ENCODE measurements around the gene IL17RA.

Gene IL17RA

DNA sequence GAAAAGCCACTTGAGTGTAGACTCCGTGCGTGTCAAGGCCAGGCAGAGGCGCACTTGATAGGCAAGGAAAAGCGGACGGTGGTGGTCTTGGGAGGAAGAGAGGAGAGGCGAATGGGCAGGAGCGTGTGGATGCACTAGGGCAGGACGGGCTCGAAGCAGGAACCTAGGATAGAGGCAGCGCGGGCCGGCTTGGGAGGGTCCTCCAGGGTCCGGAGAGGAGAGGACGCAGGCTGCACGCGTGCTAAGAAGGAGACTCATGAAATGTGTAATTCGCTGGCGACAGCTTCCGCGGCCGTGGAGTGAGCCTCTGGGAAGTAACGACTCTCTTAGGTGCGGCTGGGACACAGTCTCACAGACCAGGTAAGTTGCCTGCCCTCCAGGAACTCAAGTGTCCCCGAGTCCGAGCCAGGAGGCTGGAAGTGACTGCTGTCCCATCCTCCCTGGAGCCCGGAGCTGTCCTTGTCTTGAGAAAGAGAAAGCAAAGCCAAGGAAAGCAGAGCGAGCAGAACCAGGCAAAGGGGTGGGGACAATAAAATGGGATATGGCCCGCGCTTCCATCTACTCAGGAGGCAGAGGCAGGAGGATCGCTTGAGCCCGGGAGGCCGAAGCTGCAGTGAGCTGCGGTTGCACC lies 874 bp upstream of the IL17RA start:
- H3K36me3 ChIP-seq (ENCODE audit: control insufficient read depth, insufficient read depth, low read length) = no peaks in the 10 kb centered on the region
- H3K9ac ChIP-seq (ENCODE audit: low read depth, low read length) = no peak overlapping the region
- H3K9me3 ChIP-seq (ENCODE audit: control insufficient read depth, insufficient read depth, low read length) = no peaks in the 10 kb centered on the region
- peak overlapping the region; percentile 89 for H3K4me3 ChIP-seq (ENCODE audit: low read depth, low read length)
- peaks cover 36% of the 10 kb centered on the region for H3K27me3 ChIP-seq (ENCODE audit: control insufficient read depth, insufficient read depth, low read length)
- H3K4me1 ChIP-seq (ENCODE audit: control insufficient read depth, insufficient read depth, low read length) = 0 out of 2 replicates have a peak, but pooled peaks cover 6% of the 10 kb centered on the region
- H3K27ac ChIP-seq (ENCODE audit: low read depth, low read length) = no peak overlapping the region

DNA sequence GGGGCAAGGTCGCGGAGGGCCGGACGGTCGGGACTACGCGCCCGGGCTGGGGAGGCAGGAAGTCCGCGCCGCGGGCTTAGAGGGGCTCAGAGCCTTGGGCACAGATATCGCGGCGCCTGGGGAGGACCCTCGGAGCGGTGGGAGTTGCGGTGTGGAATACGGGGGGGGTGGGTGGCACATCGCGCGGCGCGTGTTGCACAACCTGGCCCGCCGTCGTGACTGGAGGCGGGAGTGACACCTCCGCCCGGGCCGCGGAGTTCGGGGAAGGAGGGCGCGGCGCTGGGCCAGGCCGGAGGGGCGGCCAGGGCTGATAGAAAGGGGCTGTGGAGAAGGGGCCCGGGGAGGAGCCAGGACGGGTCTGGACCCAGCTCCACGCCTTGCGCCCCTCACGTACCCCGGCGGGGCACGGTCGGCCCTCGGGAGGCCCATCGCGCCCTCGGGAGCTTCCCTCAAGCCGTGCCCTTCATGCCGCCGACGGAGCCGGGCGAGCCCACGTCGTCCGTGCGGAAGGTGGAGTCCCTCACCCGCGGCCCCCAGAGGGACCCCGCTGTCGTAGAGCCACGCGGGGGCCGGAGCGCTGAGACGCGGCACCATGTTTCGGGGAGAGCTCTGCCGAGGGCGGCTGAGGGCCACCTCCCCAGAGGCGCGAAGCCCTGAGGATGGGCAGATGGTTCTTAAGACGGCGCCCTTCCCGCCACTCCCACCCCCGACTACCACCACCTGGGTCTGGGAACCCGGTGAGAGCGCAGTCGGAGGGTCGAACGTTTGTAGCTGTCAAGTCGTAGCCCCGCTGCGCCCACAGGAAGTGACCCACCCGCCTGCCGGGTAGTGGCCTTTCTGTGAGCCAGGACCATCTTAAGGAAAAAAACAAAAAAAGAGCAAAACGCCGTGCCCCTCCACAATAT lies 729 bp downstream of the IL17RA start:
- no peak overlapping the region for H3K27ac ChIP-seq (ENCODE audit: low read depth, low read length)
- peak overlapping the region; percentile 59; the same call in 1 of the 2 replicates for H3K9ac ChIP-seq (ENCODE audit: low read depth, low read length)
- H3K4me3 ChIP-seq (ENCODE audit: low read depth, low read length) = peak overlapping the region; percentile 89
- H3K36me3 ChIP-seq (ENCODE audit: control insufficient read depth, insufficient read depth, low read length) = no peaks in the 10 kb centered on the region
- H3K4me1 ChIP-seq (ENCODE audit: control insufficient read depth, insufficient read depth, low read length) = 0 out of 2 replicates have a peak, but pooled peaks cover 5% of the 10 kb centered on the region
- no peaks in the 10 kb centered on the region for H3K9me3 ChIP-seq (ENCODE audit: control insufficient read depth, insufficient read depth, low read length)
- H3K27me3 ChIP-seq (ENCODE audit: control insufficient read depth, insufficient read depth, low read length) = peaks cover 36% of the 10 kb centered on the region

- no peaks in the 10 kb centered on the region for H3K9me3 ChIP-seq (ENCODE audit: control insufficient read depth, insufficient read depth, low read length)
- no peak overlapping the region for H3K27ac ChIP-seq (ENCODE audit: low read depth, low read length)
- 0 out of 2 replicates have a peak, but pooled peaks cover 5% of the 10 kb centered on the region for H3K4me1 ChIP-seq (ENCODE audit: control insufficient read depth, insufficient read depth, low read length)
- H3K9ac ChIP-seq (ENCODE audit: low read depth, low read length) = no peak overlapping the region
- peak overlapping the region; percentile 89 for H3K4me3 ChIP-seq (ENCODE audit: low read depth, low read length)
- peaks cover 36% of the 10 kb centered on the region for H3K27me3 ChIP-seq (ENCODE audit: control insufficient read depth, insufficient read depth, low read length)
- no peaks in the 10 kb centered on the region for H3K36me3 ChIP-seq (ENCODE audit: control insufficient read depth, insufficient read depth, low read length)
These were observed 1.5 kb downstream of the IL17RA start for GRCh38 chr22:17086296-17086695.

DNA sequence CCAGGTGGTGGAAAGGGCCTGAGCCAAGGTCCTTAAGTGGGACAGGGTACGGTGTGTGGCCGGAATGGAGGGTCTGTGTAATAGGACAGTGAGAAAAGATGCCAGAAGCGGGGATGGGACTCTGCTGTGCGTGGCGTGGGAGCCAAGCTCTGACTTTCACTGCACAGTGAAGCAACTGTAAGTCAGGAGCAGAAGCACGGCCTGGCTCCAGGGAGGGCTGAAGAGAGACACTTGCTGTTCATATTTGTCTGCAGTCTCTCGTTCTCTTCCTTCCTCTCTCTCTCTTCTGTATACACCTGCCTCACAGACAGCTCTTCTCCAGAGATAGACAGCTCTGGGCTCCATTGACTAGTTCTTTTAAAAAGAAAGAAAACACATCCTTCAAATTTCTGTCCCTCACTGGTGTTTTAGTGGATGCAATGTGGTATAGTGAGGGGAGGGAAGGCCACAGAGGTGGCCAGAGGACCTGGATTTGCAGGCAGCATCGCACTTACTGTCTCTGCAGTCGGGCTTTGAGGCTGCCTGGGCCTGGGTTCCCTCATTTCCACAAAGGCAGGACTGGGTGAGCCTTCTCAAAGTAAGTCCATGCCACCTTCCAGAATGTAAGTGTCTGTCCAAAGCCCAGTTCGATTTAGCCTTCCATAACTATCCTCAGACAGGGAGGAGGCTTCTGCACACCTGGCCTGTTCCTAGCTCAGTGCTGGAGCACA lies 2.1 kb downstream of the IL17RA start:
- H3K27ac ChIP-seq (ENCODE audit: low read depth, low read length) = no peak overlapping the region
- no peak overlapping the region for H3K4me3 ChIP-seq (ENCODE audit: low read depth, low read length)
- H3K4me1 ChIP-seq (ENCODE audit: control insufficient read depth, insufficient read depth, low read length) = 0 out of 2 replicates have a peak, but pooled peaks cover 5% of the 10 kb centered on the region
- H3K9ac ChIP-seq (ENCODE audit: low read depth, low read length) = no peak overlapping the region
- H3K36me3 ChIP-seq (ENCODE audit: control insufficient read depth, insufficient read depth, low read length) = no peaks in the 10 kb centered on the region
- H3K27me3 ChIP-seq (ENCODE audit: control insufficient read depth, insufficient read depth, low read length) = peaks cover 36% of the 10 kb centered on the region
- no peaks in the 10 kb centered on the region for H3K9me3 ChIP-seq (ENCODE audit: control insufficient read depth, insufficient read depth, low read length)

DNA sequence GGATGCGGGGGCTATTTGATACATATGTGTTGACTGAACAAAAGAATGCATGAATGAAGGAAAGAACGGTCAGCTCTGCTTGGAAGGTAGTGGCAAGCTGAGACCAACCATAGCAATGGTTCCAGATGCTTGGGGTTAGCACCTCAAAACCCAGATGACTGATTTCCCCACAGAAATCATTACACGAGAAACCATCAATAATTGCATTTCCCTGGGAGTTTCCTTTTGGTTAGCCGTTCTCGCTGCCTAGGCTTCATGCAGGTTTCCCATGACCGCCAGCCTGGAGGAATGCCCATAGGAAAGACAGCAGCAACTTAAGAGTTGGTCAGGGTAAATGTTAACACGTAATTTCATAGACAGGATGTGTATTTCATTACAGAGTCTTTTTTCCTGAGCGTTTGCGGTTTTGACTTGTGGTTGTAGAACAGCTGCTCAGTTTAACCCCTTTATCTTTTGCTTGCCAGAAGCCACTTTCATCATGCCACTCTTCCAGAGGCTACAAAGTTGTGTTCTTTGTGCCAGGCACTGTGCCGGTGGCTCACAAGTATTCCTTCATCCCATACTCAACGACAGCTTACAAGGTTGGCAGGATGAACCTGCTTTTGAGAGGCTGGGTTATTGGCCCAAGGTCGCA lies 2.8 kb downstream of the IL17RA start:
- no peak overlapping the region for H3K4me3 ChIP-seq (ENCODE audit: low read depth, low read length)
- no peaks in the 10 kb centered on the region for H3K36me3 ChIP-seq (ENCODE audit: control insufficient read depth, insufficient read depth, low read length)
- no peak overlapping the region for H3K9ac ChIP-seq (ENCODE audit: low read depth, low read length)
- no peaks in the 10 kb centered on the region for H3K9me3 ChIP-seq (ENCODE audit: control insufficient read depth, insufficient read depth, low read length)
- H3K4me1 ChIP-seq (ENCODE audit: control insufficient read depth, insufficient read depth, low read length) = 0 out of 2 replicates have a peak, but pooled peaks cover 5% of the 10 kb centered on the region
- H3K27me3 ChIP-seq (ENCODE audit: control insufficient read depth, insufficient read depth, low read length) = peaks cover 36% of the 10 kb centered on the region
- H3K27ac ChIP-seq (ENCODE audit: low read depth, low read length) = no peak overlapping the region

DNA sequence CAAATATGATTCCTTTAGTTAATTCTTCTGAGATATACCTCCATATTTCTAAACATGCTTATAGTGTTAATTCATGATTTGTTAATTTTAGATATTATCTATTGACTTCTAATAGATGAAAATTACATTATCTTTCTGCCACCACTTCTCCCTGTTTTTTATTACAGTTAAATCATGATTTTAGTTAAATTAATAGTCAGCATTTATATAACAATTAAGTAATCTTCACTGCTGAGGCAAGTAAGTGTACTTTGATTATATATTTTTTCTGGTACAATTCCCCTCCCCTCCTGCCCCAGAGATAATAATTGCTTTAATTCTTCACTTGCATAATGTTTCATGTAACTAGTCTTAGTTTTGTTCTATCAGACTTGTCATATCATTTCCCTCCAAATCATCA lies 5.8 kb downstream of the IL17RA start:
- 0 out of 2 replicates have a peak, but pooled peaks cover 5% of the 10 kb centered on the region for H3K4me1 ChIP-seq (ENCODE audit: control insufficient read depth, insufficient read depth, low read length)
- no peak overlapping the region for H3K9ac ChIP-seq (ENCODE audit: low read depth, low read length)
- peaks cover 19% of the 10 kb centered on the region for H3K27me3 ChIP-seq (ENCODE audit: control insufficient read depth, insufficient read depth, low read length)
- no peaks in the 10 kb centered on the region for H3K9me3 ChIP-seq (ENCODE audit: control insufficient read depth, insufficient read depth, low read length)
- no peak overlapping the region for H3K27ac ChIP-seq (ENCODE audit: low read depth, low read length)
- H3K4me3 ChIP-seq (ENCODE audit: low read depth, low read length) = no peak overlapping the region
- H3K36me3 ChIP-seq (ENCODE audit: control insufficient read depth, insufficient read depth, low read length) = no peaks in the 10 kb centered on the region

GRCh38 chr22:17091851-17092250 lies 7.1 kb downstream of the IL17RA start:
- no peaks in the 10 kb centered on the region for H3K9me3 ChIP-seq (ENCODE audit: control insufficient read depth, insufficient read depth, low read length)
- H3K4me3 ChIP-seq (ENCODE audit: low read depth, low read length) = no peak overlapping the region
- no peaks in the 10 kb centered on the region for H3K36me3 ChIP-seq (ENCODE audit: control insufficient read depth, insufficient read depth, low read length)
- no peak overlapping the region for H3K27ac ChIP-seq (ENCODE audit: low read depth, low read length)
- no peak overlapping the region for H3K9ac ChIP-seq (ENCODE audit: low read depth, low read length)
- H3K4me1 ChIP-seq (ENCODE audit: control insufficient read depth, insufficient read depth, low read length) = 0 out of 2 replicates have a peak, but pooled peaks cover 5% of the 10 kb centered on the region
- H3K27me3 ChIP-seq (ENCODE audit: control insufficient read depth, insufficient read depth, low read length) = peaks cover 6% of the 10 kb centered on the region

DNA sequence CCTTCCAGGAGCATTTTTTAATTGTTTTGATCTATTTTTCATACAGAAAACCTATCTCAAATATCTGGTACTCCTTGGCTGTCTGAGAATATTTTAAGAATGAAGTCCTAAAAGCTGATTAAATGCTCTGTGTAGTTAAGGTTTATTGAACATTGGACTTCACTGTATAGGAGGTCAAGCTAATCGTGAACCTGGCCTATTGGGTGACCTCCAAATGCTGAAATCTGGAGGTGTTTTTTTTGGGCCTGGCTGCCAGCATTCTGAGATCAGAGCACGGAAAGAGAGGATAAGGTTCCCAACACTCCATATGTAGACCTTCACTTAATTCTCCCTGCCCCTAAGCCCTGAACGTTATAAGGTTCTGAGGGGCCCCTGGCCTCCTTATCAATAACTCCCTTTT lies 8.3 kb downstream of the IL17RA start:
- Histone ChIP-seq H3K27me3 (ENCODE audit: control insufficient read depth, insufficient read depth, low read length) (no peaks in the 10 kb centered on the region), H3K9me3 (ENCODE audit: control insufficient read depth, insufficient read depth, low read length) (no peaks in the 10 kb centered on the region), H3K27ac (ENCODE audit: low read depth, low read length) (no peak overlapping the region), H3K36me3 (ENCODE audit: control insufficient read depth, insufficient read depth, low read length) (no peaks in the 10 kb centered on the region), H3K9ac (ENCODE audit: low read depth, low read length) (no peak overlapping the region), H3K4me1 (ENCODE audit: control insufficient read depth, insufficient read depth, low read length) (0 out of 2 replicates have a peak, but pooled peaks cover 5% of the 10 kb centered on the region), H3K4me3 (ENCODE audit: low read depth, low read length) (no peak overlapping the region)

DNA sequence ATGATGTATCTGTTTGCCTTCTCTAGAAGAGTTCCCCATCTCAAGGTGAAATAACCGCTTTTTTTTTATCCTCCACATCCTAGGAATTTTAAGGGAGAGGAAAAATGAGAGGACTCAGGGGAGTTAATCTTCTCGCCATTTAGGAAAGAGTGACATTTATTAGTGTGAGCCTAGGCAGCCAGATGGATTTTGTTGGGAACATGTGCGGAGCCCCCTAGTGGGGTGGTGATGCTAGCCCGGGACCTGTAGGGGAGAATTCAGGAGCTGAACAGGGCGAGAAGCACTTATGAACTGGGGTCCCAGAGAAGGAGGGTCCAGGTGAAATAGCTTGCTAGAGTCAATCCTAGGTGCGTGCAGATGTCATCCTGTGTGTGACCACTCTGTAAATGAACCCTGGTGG lies 10.7 kb downstream of the IL17RA start:
- H3K9ac ChIP-seq (ENCODE audit: low read depth, low read length) = no peak overlapping the region

DNA sequence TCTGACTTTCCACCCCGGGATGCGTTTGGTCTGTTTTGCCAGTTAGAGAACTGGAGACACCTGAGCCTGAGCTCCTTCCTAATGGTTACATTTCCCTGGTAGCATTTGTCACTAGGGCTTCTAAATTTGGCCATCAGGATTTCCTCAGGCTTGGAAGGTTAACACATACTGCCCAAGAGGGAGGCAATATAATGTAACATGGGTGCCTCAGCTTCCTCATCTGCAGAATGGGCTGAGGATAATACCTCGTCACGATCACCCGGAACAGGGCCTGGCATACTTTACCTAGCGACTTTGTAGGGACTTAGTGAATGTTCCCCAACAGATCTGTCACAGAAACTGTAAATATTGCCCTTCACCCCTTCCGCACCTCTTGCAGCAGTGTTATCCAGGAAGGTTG lies 11.3 kb downstream of the IL17RA start:
- Histone ChIP-seq H3K9me3 (ENCODE audit: control insufficient read depth, insufficient read depth, low read length) (no peaks in the 10 kb centered on the region), H3K36me3 (ENCODE audit: control insufficient read depth, insufficient read depth, low read length) (peaks cover 16% of the 10 kb centered on the region), H3K4me3 (ENCODE audit: low read depth, low read length) (no peak overlapping the region), H3K4me1 (ENCODE audit: control insufficient read depth, insufficient read depth, low read length) (no peaks in the 10 kb centered on the region), H3K9ac (ENCODE audit: low read depth, low read length) (no peak overlapping the region), H3K27me3 (ENCODE audit: control insufficient read depth, insufficient read depth, low read length) (no peaks in the 10 kb centered on the region), H3K27ac (ENCODE audit: low read depth, low read length) (no peak overlapping the region)

More for the DNA sequence above, 10.7 kb downstream of the IL17RA start:
- H3K27me3 ChIP-seq (ENCODE audit: control insufficient read depth, insufficient read depth, low read length) = no peaks in the 10 kb centered on the region
- no peak overlapping the region for H3K4me3 ChIP-seq (ENCODE audit: low read depth, low read length)
- H3K27ac ChIP-seq (ENCODE audit: low read depth, low read length) = no peak overlapping the region
- no peaks in the 10 kb centered on the region for H3K4me1 ChIP-seq (ENCODE audit: control insufficient read depth, insufficient read depth, low read length)
- no peaks in the 10 kb centered on the region for H3K9me3 ChIP-seq (ENCODE audit: control insufficient read depth, insufficient read depth, low read length)
- H3K36me3 ChIP-seq (ENCODE audit: control insufficient read depth, insufficient read depth, low read length) = peaks cover 11% of the 10 kb centered on the region
